ENCODE results near the gene CUL3.
A peak's percentile ranks its signal among the peaks of the same experiment; 100 is the strongest.
"Not testable (repeated sequence)": the region's sequence is repeated elsewhere in the genome, so short reads cannot be mapped to it uniquely, and the experiment has no call there.

The CUL3 gene

DNA sequence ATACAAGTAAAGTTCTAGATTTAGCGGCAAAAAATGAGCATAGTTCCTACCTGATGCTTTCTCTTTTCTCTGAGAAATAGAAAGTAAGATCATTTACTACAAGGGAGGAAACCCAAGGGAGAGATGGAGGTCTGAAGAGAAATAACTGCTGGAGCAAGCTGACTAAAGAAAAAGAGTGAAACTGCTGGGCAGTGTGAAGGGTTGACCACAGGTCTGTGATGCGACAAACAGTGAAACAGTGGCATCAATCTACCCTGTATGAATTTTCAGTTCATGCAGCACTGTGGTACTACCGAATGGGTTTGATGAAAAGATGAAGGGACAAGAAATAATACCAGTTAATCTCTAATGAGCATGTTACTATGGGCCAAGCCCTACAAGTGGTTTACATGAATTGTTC, 52.2 kb downstream of the CUL3 start:
- FAIRE-seq: no peak

- FAIRE-seq: no peak
These were observed 52.7 kb downstream of the CUL3 start for GRCh38 chr2:224532441-224532840.

GRCh38 chr2:224528171-224528570, 57.0 kb downstream of the CUL3 start:
- no peak for FAIRE-seq

DNA sequence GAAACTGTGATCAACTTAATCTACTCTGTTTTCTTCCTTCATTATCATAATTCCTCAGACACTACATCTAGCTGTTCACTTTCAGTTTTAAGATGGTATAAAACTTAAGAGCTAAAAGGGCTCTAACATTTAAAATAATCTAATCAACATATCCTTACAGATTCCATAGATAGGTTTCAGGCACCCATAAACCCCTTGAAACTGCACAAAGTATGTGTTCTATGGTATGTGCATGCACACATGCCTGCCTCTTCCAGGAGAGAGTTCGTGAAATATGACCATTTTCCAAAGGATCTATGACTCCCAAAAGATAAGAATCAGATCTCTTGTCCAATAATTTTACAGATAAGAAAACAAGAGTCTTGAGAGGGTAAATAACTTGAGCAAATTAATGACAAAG, 59.4 kb downstream of the CUL3 start:
- FAIRE-seq: no peak

DNA sequence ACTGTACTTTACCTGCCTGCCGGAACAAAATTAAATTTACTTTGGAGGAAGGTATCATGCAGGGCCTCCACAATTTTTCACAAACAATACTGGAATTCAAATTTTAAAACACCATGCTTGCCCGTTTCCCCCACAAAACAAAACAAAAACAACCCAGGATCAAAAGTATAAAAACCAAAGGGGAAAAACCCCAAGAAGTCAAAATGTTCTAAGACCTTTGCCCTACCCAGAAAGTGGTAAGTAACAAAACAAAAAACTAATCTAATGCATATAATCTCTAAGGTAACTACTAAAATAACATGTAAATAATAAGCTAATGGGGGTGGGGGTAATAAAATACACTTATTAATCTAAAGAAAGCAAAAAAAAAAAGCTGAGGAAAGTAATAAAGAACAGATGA, 60.5 kb downstream of the CUL3 start:
- FAIRE-seq: peak; percentile 30

- FAIRE-seq: no peak
These were observed 61.3 kb downstream of the CUL3 start for GRCh38 chr2:224523626-224524577.

GRCh38 chr2:224522483-224522882, 62.7 kb downstream of the CUL3 start:
- FAIRE-seq: not testable (repeated sequence)

DNA sequence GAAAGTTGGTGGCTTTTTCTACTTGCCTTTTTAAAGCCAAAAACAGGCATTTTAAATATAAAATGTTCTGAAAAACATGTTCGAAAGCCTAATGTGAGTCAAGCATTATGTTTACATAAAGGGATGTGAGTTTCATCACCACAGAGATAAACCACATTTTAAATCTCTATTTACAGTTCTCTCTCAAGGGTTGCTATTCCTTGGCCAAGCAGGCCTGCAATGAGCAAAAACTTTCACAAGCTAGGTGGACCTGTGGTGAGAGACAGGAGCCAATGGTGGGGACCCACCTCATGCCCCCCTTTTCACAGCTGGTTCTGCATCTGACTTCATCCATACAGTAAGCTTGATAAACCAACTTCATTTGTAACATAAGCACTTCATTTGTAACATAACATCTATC, 65.1 kb downstream of the CUL3 start:
- no peak for FAIRE-seq

GRCh38 chr2:224518806-224519580, 66.2 kb downstream of the CUL3 start:
- FAIRE-seq: no peak

GRCh38 chr2:224517963-224518362, 67.2 kb downstream of the CUL3 start:
- peak; percentile 65 for FAIRE-seq

DNA sequence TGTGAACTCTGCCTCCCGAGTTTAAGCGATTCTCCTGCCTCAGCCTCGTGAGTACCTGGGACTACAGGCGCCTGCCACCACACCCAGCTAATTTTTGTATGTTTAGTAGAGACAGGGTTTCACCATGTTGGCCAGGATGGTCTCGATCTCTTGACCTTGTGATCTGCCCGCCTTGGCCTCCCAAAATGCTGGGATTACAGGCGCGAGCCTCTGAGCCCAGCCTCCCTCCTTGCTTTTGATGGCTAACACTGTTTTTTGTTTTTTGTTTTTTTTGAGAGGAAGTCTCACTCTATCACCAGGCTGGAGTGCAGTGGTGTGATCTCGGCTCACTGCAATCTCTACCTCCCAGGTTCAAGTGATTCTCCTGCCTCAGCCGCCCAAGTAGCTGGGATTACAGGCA, 68.8 kb downstream of the CUL3 start:
- FAIRE-seq: not testable (repeated sequence)

DNA sequence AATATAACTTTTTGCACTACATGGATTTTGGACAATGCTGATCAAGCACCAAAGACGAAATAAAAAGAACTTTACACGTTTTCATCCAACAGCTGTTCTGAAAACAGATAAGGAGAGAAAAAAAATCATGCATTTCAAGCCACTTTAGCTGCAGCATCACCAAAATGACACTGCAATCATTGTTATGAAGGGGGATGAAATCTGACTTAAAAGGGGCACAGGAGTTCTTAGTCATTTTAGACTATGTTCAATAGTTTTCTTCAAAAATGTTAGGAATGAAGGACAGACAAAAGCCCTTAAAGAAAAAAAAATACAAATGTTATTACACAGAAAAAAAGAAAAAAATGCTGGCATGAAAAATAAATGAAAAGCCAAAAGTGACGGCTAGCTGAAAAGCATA, 71.2 kb downstream of the CUL3 start:
- FAIRE-seq: no peak

DNA sequence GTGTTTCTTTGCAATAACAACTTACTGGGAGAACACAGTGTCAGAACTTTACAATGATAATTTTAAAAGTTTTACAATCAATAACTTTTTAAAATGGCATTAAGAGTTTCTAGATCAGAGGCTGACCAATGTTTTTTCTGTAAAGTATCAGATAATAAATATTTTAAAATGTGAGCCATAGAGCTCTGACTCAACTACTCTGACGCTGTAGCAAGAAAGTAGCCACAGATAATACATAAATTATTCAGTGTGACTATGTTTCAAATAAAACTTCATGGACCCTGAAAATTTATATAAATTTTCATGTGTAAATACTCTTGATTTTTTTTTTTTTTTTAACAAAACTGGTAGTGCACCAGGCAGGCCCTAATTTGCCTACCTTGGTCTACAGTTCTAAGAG, 77.4 kb downstream of the CUL3 start:
- FAIRE-seq: no peak

DNA sequence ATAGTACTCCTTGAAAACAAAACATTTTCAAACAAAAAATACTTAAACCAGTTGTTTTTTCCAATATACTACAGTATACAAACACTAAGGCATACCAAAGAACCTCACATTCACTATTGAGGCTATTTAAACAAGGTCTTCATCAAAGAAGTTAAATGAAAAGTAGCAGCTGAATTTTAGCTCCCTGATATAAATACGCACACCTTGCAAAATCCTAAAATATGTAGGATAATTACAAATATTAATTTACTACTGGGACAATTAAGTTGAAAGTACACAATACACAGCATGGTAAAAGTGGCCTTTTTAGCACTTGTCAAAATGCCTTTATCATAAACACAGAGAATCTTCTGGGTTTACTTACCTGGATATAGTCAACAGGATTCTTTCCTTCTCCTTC, 78.7 kb downstream of the CUL3 start:
- FAIRE-seq: no peak

- no peak for FAIRE-seq
These were observed 86.2 kb downstream of the CUL3 start for GRCh38 chr2:224498991-224499390.

GRCh38 chr2:224492531-224492930, 92.6 kb downstream of the CUL3 start:
- FAIRE-seq: no peak

GRCh38 chr2:224487940-224488339, 97.2 kb downstream of the CUL3 start:
- not testable (repeated sequence) for FAIRE-seq

GRCh38 chr2:224485081-224486014, 99.8 kb downstream of the CUL3 start:
- not testable (repeated sequence) for FAIRE-seq

DNA sequence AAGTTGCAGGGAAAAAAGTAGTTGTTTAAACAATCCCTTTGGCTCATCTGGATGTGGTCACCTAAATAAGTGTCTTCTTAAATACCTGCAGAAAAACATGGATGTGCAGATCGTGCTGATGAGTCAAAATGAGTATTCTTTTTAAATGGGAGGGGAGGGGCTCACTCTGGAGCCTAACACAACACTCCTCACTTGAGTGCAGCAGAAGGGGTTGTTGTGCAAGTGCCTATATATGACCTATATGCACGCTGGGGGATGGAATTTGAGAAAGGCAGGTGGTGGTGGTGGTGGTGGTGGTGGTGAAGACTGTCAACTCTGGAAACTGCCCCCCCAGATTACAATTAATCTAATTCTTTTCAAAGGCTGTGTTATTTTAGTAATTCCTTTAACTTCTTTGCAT, 105.3 kb downstream of the CUL3 start:
- FAIRE-seq: no peak

DNA sequence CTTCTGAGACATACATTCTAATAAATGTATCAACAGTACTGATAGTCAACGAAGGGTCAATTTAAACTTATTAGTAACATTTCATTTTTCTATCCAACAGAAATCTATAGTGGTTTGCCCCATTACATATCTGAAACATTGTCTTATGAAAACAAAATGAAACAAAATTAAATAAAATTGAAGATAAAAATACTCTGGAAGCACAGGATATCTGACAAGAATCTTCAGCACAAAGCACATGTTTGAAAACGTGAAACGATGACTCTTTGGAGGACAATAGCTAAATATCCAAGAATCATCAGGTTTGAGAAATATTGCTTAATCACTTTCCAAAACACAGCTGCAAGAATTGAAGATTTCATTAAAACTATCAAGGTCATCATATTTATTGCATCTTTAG, 112.3 kb downstream of the CUL3 start:
- no peak for FAIRE-seq

DNA sequence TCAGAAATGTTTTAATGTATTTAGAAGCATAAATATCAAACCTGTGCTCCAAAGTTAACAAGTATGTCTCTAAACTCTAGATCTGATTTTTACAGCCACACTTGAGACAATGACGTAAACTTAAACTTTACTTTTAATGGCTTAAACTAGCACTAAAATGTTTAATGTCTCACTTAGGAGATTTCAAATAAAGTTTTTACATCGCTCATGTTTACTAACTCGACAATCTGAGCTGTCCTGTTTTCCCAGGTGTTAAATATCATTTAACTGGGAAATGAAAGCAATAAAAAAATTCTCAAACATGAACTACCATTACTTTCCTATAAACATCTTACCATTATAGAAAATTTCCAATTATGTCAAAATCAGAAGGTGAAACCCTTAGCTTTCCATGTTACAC, 113.0 kb downstream of the CUL3 start:
- FAIRE-seq: no peak

GRCh38 chr2:224469374-224469964, 115.7 kb downstream of the CUL3 start:
- FAIRE-seq: no peak
